ENCODE measurements around the gene ZNF217. TPM values are rescaled to one million over a fixed set of nuclear protein-coding genes. Genes with fewer than 3 reads are reported as not detected.

The ZNF217 gene
- total RNA-seq, 2 experiments from 2014 or later: 83.5 to 87.4 TPM

- H3K9me3 Mint-ChIP-seq: no peaks in the 10 kb centered on the region
- no peak for TF ChIP-seq CTCF (IDR thresholded peaks at IDR 0.05)
- Histone ChIP-seq H3K4me3 (ENCODE audit: low read length) (no peak overlapping the region), H3K27ac (ENCODE audit: low read depth in 1 of 2, low read length in 2 of 2) (no peak overlapping the region), H3K27me3 (ENCODE audit: control insufficient read depth in 1 of 2, insufficient read depth in 2 of 2, low read length in 2 of 2) (no peaks in the 10 kb centered on the region), H3K9me3 (ENCODE audit: control insufficient read depth in 1 of 2, insufficient read depth in 1 of 2, low read length in 2 of 2) (no peaks in the 10 kb centered on the region), H3K4me1 (ENCODE audit: insufficient read depth, low read length) (no peaks in the 10 kb centered on the region), H3K36me3 (ENCODE audit: insufficient read depth, low read length) (peaks cover 4% of the 10 kb centered on the region)
- H3K36me3 Mint-ChIP-seq (ENCODE audit: low read depth): peaks cover 7% of the 10 kb centered on the region
- intact Hi-C loops (cut with DNase I, micrococcal nuclease): no loop called here
- no peak for ATAC-seq (ENCODE audit: poor library complexity)
- no peak overlapping the region for H3K4me3 Mint-ChIP-seq
- ChIA-PET POLR2A (no interaction called here), CTCF (no interaction called here)
- no peak for DNase-seq
- H3K4me1 Mint-ChIP-seq (ENCODE audit: low read depth): no peaks in the 10 kb centered on the region
- no peak overlapping the region for H3K27ac Mint-ChIP-seq
- no peaks in the 10 kb centered on the region for H3K27me3 Mint-ChIP-seq
These were observed 36.5 kb downstream of the ZNF217 start for GRCh38 chr20:53557130-53557529.

GRCh38 chr20:53556267-53556897 is 37.3 kb downstream of the ZNF217 start:
- intact Hi-C loops (cut with DNase I, micrococcal nuclease): no loop called here
- ATAC-seq (ENCODE audit: poor library complexity) (no peak), DNase-seq (no peak)
- H3K27ac ChIP-seq (ENCODE audit: low read depth in 1 of 2, low read length in 2 of 2): no peak overlapping the region
- Mint-ChIP-seq H3K36me3 (ENCODE audit: low read depth) (peaks cover 7% of the 10 kb centered on the region), H3K9me3 (no peaks in the 10 kb centered on the region), H3K27ac (no peak overlapping the region), H3K4me3 (no peak overlapping the region), H3K27me3 (no peaks in the 10 kb centered on the region), H3K4me1 (ENCODE audit: low read depth) (no peaks in the 10 kb centered on the region)
- H3K4me3 ChIP-seq (ENCODE audit: low read length): no peak overlapping the region
- H3K9me3 ChIP-seq (ENCODE audit: control insufficient read depth in 1 of 2, insufficient read depth in 1 of 2, low read length in 2 of 2): no peaks in the 10 kb centered on the region
- H3K36me3 ChIP-seq (ENCODE audit: insufficient read depth, low read length): peaks cover 4% of the 10 kb centered on the region
- ChIA-PET POLR2A (no interaction called here), CTCF (no interaction called here)
- H3K4me1 ChIP-seq (ENCODE audit: insufficient read depth, low read length): no peaks in the 10 kb centered on the region
- no peaks in the 10 kb centered on the region for H3K27me3 ChIP-seq (ENCODE audit: control insufficient read depth in 1 of 2, insufficient read depth in 2 of 2, low read length in 2 of 2)
- no peak for TF ChIP-seq CTCF (IDR thresholded peaks at IDR 0.05)

GRCh38 chr20:53555816-53556215 is 37.8 kb downstream of the ZNF217 start:
- TF ChIP-seq CTCF (IDR thresholded peaks at IDR 0.05): no peak
- DNase-seq: no peak
- Mint-ChIP-seq H3K36me3 (ENCODE audit: low read depth) (peaks cover 7% of the 10 kb centered on the region), H3K27ac (no peak overlapping the region), H3K4me3 (no peak overlapping the region), H3K27me3 (no peaks in the 10 kb centered on the region), H3K9me3 (no peaks in the 10 kb centered on the region), H3K4me1 (ENCODE audit: low read depth) (no peaks in the 10 kb centered on the region)
- Histone ChIP-seq H3K27ac (ENCODE audit: low read depth in 1 of 2, low read length in 2 of 2) (no peak overlapping the region), H3K36me3 (ENCODE audit: insufficient read depth, low read length) (peaks cover 4% of the 10 kb centered on the region), H3K4me3 (ENCODE audit: low read length) (no peak overlapping the region), H3K27me3 (ENCODE audit: control insufficient read depth in 1 of 2, insufficient read depth in 2 of 2, low read length in 2 of 2) (no peaks in the 10 kb centered on the region), H3K4me1 (ENCODE audit: insufficient read depth, low read length) (no peaks in the 10 kb centered on the region), H3K9me3 (ENCODE audit: control insufficient read depth in 1 of 2, insufficient read depth in 1 of 2, low read length in 2 of 2) (no peaks in the 10 kb centered on the region)
- CTCF ChIA-PET: no interaction called here
- ATAC-seq (ENCODE audit: poor library complexity): no peak
- intact Hi-C loops (cut with DNase I, micrococcal nuclease): no loop called here
- POLR2A ChIA-PET: no interaction called here
